Measurements from ENCODE around the gene SUGT1. TPM values are rescaled to one million over a fixed set of nuclear protein-coding genes. Genes with fewer than 3 reads are reported as not detected.

Gene SUGT1
- total RNA-seq, 3 donors from 2014 or later = 24.6 to 40.8 (median 29.1) TPM

DNA sequence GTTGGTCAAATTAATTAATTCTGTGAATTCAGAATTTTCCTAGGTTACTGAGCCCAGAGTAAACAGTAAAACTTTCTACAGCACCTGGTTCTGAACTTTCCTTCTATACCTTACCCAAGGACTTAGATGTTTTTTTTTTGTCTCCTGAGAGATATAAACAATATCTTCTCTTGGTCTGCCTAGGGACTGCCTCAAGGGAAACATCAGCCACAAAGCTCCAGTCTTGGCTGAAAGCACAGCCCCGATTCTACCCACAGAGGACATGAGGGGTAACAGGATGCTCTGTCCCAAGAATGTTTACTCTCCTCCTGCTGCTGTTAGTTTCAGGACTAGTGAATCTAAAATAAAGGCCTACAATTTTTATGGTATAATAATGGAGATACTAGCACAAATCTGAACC lies 72.7 kb downstream of the SUGT1 start:
- no peak for DNase-seq (ENCODE audit: low spot score in 2 of 2)
- TF ChIP-seq POLR2AphosphoS5 (IDR thresholded peaks at IDR 0.05) = no peak
- TF ChIP-seq, protein P1, sequence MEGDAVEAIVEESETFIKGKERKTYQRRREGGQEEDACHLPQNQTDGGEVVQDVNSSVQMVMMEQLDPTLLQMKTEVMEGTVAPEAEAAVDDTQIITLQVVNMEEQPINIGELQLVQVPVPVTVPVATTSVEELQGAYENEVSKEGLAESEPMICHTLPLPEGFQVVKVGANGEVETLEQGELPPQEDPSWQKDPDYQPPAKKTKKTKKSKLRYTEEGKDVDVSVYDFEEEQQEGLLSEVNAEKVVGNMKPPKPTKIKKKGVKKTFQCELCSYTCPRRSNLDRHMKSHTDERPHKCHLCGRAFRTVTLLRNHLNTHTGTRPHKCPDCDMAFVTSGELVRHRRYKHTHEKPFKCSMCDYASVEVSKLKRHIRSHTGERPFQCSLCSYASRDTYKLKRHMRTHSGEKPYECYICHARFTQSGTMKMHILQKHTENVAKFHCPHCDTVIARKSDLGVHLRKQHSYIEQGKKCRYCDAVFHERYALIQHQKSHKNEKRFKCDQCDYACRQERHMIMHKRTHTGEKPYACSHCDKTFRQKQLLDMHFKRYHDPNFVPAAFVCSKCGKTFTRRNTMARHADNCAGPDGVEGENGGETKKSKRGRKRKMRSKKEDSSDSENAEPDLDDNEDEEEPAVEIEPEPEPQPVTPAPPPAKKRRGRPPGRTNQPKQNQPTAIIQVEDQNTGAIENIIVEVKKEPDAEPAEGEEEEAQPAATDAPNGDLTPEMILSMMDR (IDR thresholded peaks at IDR 0.05) = no peak
- Histone ChIP-seq H3K27me3 (no peaks in the 10 kb centered on the region), H3K4me3 (no peak overlapping the region), H3K27ac (no peak overlapping the region), H3K9me3 (peaks cover 0 to 5% of the 10 kb centered on the region in 2 donors), H3K36me3 (no peaks in the 10 kb centered on the region), H3K4me1 (no peaks in the 10 kb centered on the region)
- intact Hi-C loops (cut with DNase I; ENCODE audit: low total_unique reads) = no loop called here

DNA sequence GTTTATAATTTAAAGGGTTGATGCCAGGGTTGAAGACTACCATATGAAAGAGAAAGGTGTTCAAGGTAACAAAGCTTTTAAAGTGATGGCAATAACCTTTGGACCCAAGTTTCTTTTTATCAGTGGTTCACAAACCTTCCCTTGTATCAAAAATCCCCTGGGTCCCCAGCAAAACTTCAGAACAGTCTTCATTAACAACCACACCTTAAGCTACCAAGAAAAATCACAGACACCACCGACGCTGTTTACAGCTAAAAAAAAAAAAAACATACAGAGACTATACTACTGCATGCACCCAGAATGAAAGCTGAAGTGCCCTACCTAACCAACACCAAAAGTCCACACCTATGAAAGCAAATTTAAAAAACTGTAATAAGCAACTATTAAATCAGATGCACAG lies 73.6 kb downstream of the SUGT1 start:
- H3K27me3 ChIP-seq = no peaks in the 10 kb centered on the region
- H3K27ac ChIP-seq = no peak overlapping the region
- intact Hi-C loops (cut with DNase I; ENCODE audit: low total_unique reads) = no loop called here
- peaks cover 0 to 5% of the 10 kb centered on the region in 2 donors for H3K9me3 ChIP-seq
- TF ChIP-seq, protein P1 (IDR thresholded peaks at IDR 0.05) = no peak
- TF ChIP-seq POLR2AphosphoS5 (IDR thresholded peaks at IDR 0.05) (no peak), POLR2A (IDR thresholded peaks at IDR 0.05) (no peak)
- no peak overlapping the region for H3K4me3 ChIP-seq
- no peak for DNase-seq (ENCODE audit: low spot score in 2 of 2)
- no peaks in the 10 kb centered on the region for H3K36me3 ChIP-seq
- no peaks in the 10 kb centered on the region for H3K4me1 ChIP-seq

DNA sequence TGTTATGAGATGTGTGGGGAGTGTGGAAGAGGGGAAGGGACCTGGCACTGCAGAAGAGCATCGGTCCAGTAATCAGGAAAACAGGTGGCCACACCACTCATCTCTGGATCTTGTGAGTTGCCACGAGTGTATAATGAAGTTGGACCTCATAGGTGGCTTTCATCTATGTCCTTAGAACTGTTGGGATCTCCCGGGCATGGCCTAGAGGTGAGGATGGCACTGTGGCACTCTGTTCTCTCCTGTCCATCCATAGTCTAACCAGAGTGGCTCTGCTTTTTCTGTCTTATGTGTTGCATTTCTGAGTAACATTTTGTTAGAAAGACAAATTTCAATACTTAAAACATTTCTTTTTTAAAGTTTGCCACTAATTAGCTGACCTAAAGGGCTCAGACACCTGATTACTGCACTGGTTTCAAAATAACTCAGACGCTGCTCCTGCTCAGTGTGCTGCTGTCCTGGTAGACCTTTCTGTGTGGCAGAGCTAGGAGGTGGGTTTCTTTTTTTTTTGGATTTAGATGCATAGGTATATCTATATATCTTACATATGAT lies 81.5 kb downstream of the SUGT1 start:
- intact Hi-C loops (cut with DNase I; ENCODE audit: low total_unique reads) = no loop called here
- Histone ChIP-seq H3K27ac (no peak overlapping the region), H3K27me3 (peaks cover 3 to 22% of the 10 kb centered on the region in 2 donors), H3K9me3 (no peaks in the 10 kb centered on the region), H3K4me1 (no peaks in the 10 kb centered on the region), H3K4me3 (no peak overlapping the region), H3K36me3 (no peaks in the 10 kb centered on the region)
- DNase-seq (ENCODE audit: low spot score in 2 of 2) = no peak
- no peak for TF ChIP-seq POLR2A (IDR thresholded peaks at IDR 0.05)

DNA sequence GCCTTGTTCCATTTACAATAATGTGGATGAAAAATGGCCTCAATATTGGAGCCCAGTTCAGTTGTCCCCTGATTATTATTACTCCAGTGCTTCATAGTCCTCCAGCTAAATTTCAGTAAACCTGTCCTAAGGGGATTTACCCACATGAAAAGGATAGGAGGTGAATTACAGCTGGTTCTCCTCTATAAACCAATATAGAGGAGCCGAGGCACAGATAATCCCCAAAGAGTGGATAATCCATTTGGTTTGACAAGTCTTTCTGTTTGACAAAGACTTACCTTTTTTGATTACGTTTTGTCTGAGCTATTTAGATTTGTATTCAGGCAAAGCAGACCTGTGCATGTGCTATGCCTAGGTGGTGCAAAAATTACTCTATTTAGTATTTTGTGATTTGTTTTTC lies 84.3 kb downstream of the SUGT1 start:
- Histone ChIP-seq H3K4me1 (no peaks in the 10 kb centered on the region), H3K27ac (no peak overlapping the region), H3K9me3 (no peaks in the 10 kb centered on the region), H3K4me3 (no peak overlapping the region), H3K36me3 (no peaks in the 10 kb centered on the region), H3K27me3 (peaks cover 3 to 41% of the 10 kb centered on the region in 2 donors)
- TF ChIP-seq POLR2AphosphoS5 (IDR thresholded peaks at IDR 0.05) = no peak
- TF ChIP-seq POLR2A (IDR thresholded peaks at IDR 0.05) = no peak
- TF ChIP-seq, protein P1 (IDR thresholded peaks at IDR 0.05) = no peak
- no peak for DNase-seq (ENCODE audit: low spot score in 2 of 2)
- intact Hi-C loops (cut with DNase I; ENCODE audit: low total_unique reads) = no loop called here

DNA sequence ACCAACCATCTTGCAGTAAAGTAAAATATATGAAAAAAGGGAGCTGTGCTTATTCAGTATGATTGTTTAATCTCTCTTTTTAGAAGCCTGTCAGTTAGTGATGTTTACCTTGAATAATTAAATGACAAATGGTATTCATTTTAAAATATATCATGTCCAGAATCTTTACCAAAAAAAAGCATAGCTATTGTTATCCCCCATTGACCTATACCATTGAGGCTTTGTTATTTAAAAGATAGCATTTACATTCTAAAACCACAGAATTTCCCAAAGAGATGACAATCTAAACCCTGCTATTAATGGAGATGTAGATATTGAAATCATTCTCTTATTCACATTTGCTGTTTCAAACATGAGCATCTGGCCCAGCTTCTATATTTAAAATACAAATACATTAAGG lies 84.8 kb downstream of the SUGT1 start:
- Histone ChIP-seq H3K9me3 (no peaks in the 10 kb centered on the region), H3K27ac (no peak overlapping the region), H3K27me3 (peaks cover 3 to 41% of the 10 kb centered on the region in 2 donors), H3K4me3 (no peak overlapping the region), H3K4me1 (no peaks in the 10 kb centered on the region), H3K36me3 (no peaks in the 10 kb centered on the region)
- intact Hi-C loops (cut with DNase I; ENCODE audit: low total_unique reads) = no loop called here
- DNase-seq (ENCODE audit: low spot score in 2 of 2) = no peak
- TF ChIP-seq POLR2A (IDR thresholded peaks at IDR 0.05) = no peak
- TF ChIP-seq, protein P1 (IDR thresholded peaks at IDR 0.05) = no peak
- TF ChIP-seq POLR2AphosphoS5 (IDR thresholded peaks at IDR 0.05) = no peak

DNA sequence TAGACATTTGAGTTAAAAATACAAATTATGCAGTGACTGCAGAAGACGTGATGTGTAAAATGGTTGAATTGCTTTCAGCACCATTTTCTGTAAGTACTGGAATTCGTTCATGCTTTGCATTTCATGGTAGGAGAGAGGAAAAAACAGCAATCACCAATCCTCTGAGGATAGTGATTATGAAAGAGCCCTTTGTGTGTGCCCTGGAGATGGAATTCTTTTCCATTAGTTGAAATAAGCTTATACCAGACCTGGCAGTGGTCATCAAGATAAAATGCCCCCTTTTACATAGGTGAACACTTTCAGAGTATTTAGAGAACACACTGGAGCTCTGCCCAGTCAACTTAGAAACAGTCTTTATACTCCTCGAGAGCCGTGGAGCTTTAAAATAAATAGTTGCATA lies 85.3 kb downstream of the SUGT1 start:
- Histone ChIP-seq H3K27ac (no peak overlapping the region), H3K4me3 (no peak overlapping the region), H3K36me3 (no peaks in the 10 kb centered on the region), H3K27me3 (peaks cover 3 to 41% of the 10 kb centered on the region in 2 donors), H3K9me3 (no peaks in the 10 kb centered on the region), H3K4me1 (no peaks in the 10 kb centered on the region)
- intact Hi-C loops (cut with DNase I; ENCODE audit: low total_unique reads) = no loop called here
- TF ChIP-seq POLR2A (IDR thresholded peaks at IDR 0.05) (no peak), POLR2AphosphoS5 (IDR thresholded peaks at IDR 0.05) (no peak)
- TF ChIP-seq, protein P1 (IDR thresholded peaks at IDR 0.05) = no peak
- DNase-seq (ENCODE audit: low spot score in 2 of 2) = no peak
